GM18861 (cell line): ENCODE measurements around the gene MLLT6.

ENCODE experiments used
- ATAC-seq: cut with Tn5 transposase; IDR thresholded peaks from one replicate; pipeline ENCODE4 v1.9.1; 2021; ENCODE audit not compliant: unreplicated experiment

MLLT6 gene

DNA sequence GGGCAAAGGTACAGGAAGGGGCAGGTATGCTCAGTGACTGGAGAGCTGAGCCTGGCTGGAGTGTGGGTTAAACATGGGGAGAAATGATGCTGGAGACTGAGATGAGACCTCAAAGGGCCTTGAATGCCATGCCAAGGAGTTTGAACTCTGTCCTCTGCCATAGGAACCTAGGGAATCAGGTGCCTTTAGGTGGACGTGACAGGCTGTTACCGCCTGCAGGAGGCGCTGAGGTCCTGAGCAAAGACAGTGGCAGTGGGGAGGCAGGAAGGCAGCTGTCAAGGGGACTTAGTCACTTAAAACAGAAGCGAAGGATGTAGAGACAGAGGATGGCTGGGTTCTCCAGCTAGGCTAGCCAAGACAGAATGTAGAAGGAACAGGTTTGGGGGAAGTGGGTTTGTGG, 56.5 kb downstream of the MLLT6 start:
- no peak for ATAC-seq

DNA sequence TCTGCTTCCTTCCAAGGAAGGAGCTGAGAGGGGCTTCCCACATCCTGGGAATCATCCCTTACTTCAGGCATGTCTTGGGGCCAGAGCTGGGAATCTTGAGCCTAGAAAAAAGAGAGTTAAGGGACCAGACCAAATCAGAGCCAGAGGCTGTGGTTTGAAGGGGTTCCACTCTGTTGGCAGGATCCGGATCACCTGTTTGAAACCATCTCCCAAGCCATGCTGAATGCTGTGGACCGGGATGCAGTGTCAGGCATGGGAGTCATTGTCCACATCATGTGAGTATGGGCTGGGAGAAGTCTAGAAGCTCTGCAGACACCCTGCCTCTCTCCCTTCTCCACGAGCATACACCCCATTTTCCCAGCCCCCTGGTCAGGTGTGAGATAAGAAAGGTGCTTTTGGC, 57.2 kb downstream of the MLLT6 start:
- no peak for ATAC-seq

- no peak for ATAC-seq
Measured at GRCh38 chr17:38766341-38766740, 61.3 kb downstream of the MLLT6 start.

GRCh38 chr17:38768417-38768816, 63.3 kb downstream of the MLLT6 start:
- ATAC-seq: no peak

DNA sequence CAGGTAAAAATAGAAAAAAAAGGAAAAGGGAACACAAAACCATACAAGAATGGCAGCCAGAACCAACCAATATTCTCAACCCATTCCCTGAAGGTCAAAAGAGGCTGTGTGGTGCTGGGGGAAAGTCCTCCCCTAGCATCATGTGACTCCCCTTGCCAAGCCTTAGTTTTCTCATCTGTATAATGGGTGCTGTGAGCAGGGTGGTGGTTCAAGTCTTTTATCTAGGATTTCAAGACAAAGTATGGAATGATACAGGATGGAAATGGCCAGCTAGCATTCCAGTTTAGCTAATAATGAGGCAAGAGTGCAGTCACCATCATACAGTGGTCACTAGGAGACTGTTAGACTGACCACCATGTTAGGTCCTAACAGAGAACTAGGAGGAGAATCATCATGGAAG, 68.2 kb downstream of the MLLT6 start:
- no peak for ATAC-seq

- ATAC-seq: no peak
Measured at GRCh38 chr17:38777641-38778250, 72.7 kb downstream of the MLLT6 start.
